Activated naive CD8-positive, alpha-beta T cell treated with anti-CD3 and anti-CD28 coated beads for 36 hours (primary cell): ENCODE measurements around the gene NKX1-1. TPM values are rescaled to one million over a fixed set of nuclear protein-coding genes. Genes with fewer than 3 reads are reported as not detected.
"Not testable (repeated sequence)": the region's sequence is repeated elsewhere in the genome, so short reads cannot be mapped to it uniquely, and the experiment has no call there.

Experiments
- DNase-seq: peaks from one replicate; pipeline ENCODE4 v3.0.0; 2021
- H3K27ac Mint-ChIP-seq: one replicate; pipeline ENCODE4 v1.8.0; 2022; ENCODE audit warnings: mild to moderate bottlenecking, moderate library complexity, mixed read lengths
- H3K27me3 Mint-ChIP-seq: one replicate; pipeline ENCODE4 v1.8.0; 2022; ENCODE audit warnings: mild to moderate bottlenecking, mixed read lengths
- H3K36me3 Mint-ChIP-seq: one replicate; pipeline ENCODE4 v1.8.0; 2021; ENCODE audit warnings: mild to moderate bottlenecking, mixed read lengths
- H3K4me1 Mint-ChIP-seq: one replicate; pipeline ENCODE4 v1.8.0; 2021; ENCODE audit warnings: mixed read lengths
- H3K4me3 Mint-ChIP-seq: one replicate; pipeline ENCODE4 v1.8.0; 2022; ENCODE audit warnings: mild to moderate bottlenecking, moderate library complexity, mixed read lengths
- H3K9me3 Mint-ChIP-seq: one replicate; pipeline ENCODE4 v1.8.0; 2022; ENCODE audit warnings: mixed read lengths
- total RNA-seq, 2 experiments: library from RNA; stranded (reverse); gene quantifications; one replicate each; pipeline ENCODE4 v1.2.3, GENCODE V29; 2021

NKX1-1 gene
- total RNA-seq: not detected

GRCh38 chr4:1406394-1406980 lies at the start of gene NKX1-1:
Gene NKX1-1 (minus strand): TSS chr4:1406442. CDS start chr4:1406442, 0 bp downstream.
- no peaks in the 10 kb centered on the region for H3K36me3 Mint-ChIP-seq
- H3K27me3 Mint-ChIP-seq: peaks cover 75% of the 10 kb centered on the region
- H3K9me3 Mint-ChIP-seq: no peaks in the 10 kb centered on the region
- H3K27ac Mint-ChIP-seq: peak within 1 kb of the TSS; percentile 29
- no peak within 1 kb of the TSS for H3K4me3 Mint-ChIP-seq
- no peak for DNase-seq
- H3K4me1 Mint-ChIP-seq: no peaks in the 10 kb centered on the region

- H3K4me1 Mint-ChIP-seq: no peaks in the 10 kb centered on the region
- H3K27ac Mint-ChIP-seq: no peak overlapping the region
- H3K9me3 Mint-ChIP-seq: peaks cover 18% of the 10 kb centered on the region
- H3K4me3 Mint-ChIP-seq: no peak overlapping the region
- DNase-seq: no peak
- H3K27me3 Mint-ChIP-seq: peaks cover 4% of the 10 kb centered on the region
- H3K36me3 Mint-ChIP-seq: no peaks in the 10 kb centered on the region
Observed at GRCh38 chr4:1453731-1454130, 47.5 kb upstream of the NKX1-1 start.

- no peak for DNase-seq
- H3K27ac Mint-ChIP-seq: no peak overlapping the region
- no peaks in the 10 kb centered on the region for H3K36me3 Mint-ChIP-seq
- H3K27me3 Mint-ChIP-seq: peaks cover 4% of the 10 kb centered on the region
- no peak overlapping the region for H3K4me3 Mint-ChIP-seq
- no peaks in the 10 kb centered on the region for H3K4me1 Mint-ChIP-seq
- peaks cover 18% of the 10 kb centered on the region for H3K9me3 Mint-ChIP-seq
Observed at GRCh38 chr4:1452431-1453051, 46.3 kb upstream of the NKX1-1 start.

- peaks cover 17% of the 10 kb centered on the region for H3K9me3 Mint-ChIP-seq
Observed at GRCh38 chr4:1451752-1452122, 45.5 kb upstream of the NKX1-1 start.

GRCh38 chr4:1451106-1451751 lies 45.0 kb upstream of the NKX1-1 start:
- Mint-ChIP-seq H3K27ac (no peak overlapping the region), H3K4me1 (no peaks in the 10 kb centered on the region), H3K36me3 (no peaks in the 10 kb centered on the region), H3K9me3 (peaks cover 16% of the 10 kb centered on the region), H3K4me3 (no peak overlapping the region), H3K27me3 (no peaks in the 10 kb centered on the region)
- DNase-seq: no peak

More at GRCh38 chr4:1451752-1452122, 45.5 kb upstream of the NKX1-1 start:
- no peak for DNase-seq
- H3K36me3 Mint-ChIP-seq: no peaks in the 10 kb centered on the region
- peaks cover under 1% of the 10 kb centered on the region for H3K27me3 Mint-ChIP-seq
- H3K4me3 Mint-ChIP-seq: no peak overlapping the region
- no peaks in the 10 kb centered on the region for H3K4me1 Mint-ChIP-seq
- H3K27ac Mint-ChIP-seq: no peak overlapping the region

- H3K4me3 Mint-ChIP-seq: no peak overlapping the region
- no peaks in the 10 kb centered on the region for H3K4me1 Mint-ChIP-seq
Observed at GRCh38 chr4:1449833-1450741, 43.8 kb upstream of the NKX1-1 start.

GRCh38 chr4:1449475-1449832 lies 43.2 kb upstream of the NKX1-1 start:
- no peak overlapping the region for H3K27ac Mint-ChIP-seq
- peaks cover 16% of the 10 kb centered on the region for H3K9me3 Mint-ChIP-seq
- no peak overlapping the region for H3K4me3 Mint-ChIP-seq
- no peaks in the 10 kb centered on the region for H3K27me3 Mint-ChIP-seq
- no peaks in the 10 kb centered on the region for H3K4me1 Mint-ChIP-seq
- DNase-seq: no peak
- H3K36me3 Mint-ChIP-seq: no peaks in the 10 kb centered on the region

More at GRCh38 chr4:1449833-1450741, 43.8 kb upstream of the NKX1-1 start:
- H3K27ac Mint-ChIP-seq: no peak overlapping the region
- H3K9me3 Mint-ChIP-seq: peaks cover 16% of the 10 kb centered on the region
- H3K27me3 Mint-ChIP-seq: no peaks in the 10 kb centered on the region
- H3K36me3 Mint-ChIP-seq: no peaks in the 10 kb centered on the region
- no peak for DNase-seq

- H3K27me3 Mint-ChIP-seq: no peaks in the 10 kb centered on the region
- H3K36me3 Mint-ChIP-seq: no peaks in the 10 kb centered on the region
- no peak overlapping the region for H3K27ac Mint-ChIP-seq
- DNase-seq: no peak
- no peaks in the 10 kb centered on the region for H3K4me1 Mint-ChIP-seq
- no peak overlapping the region for H3K4me3 Mint-ChIP-seq
- H3K9me3 Mint-ChIP-seq: peaks cover 14% of the 10 kb centered on the region
Observed at GRCh38 chr4:1448589-1449420, 42.6 kb upstream of the NKX1-1 start.

- peaks cover 6% of the 10 kb centered on the region for H3K9me3 Mint-ChIP-seq
- no peak overlapping the region for H3K4me3 Mint-ChIP-seq
- no peak for DNase-seq
- no peaks in the 10 kb centered on the region for H3K4me1 Mint-ChIP-seq
- H3K36me3 Mint-ChIP-seq: no peaks in the 10 kb centered on the region
- H3K27ac Mint-ChIP-seq: no peak overlapping the region
- peaks cover 5% of the 10 kb centered on the region for H3K27me3 Mint-ChIP-seq
Observed at GRCh38 chr4:1447676-1448588, 41.7 kb upstream of the NKX1-1 start.

GRCh38 chr4:1446502-1447386 lies 40.5 kb upstream of the NKX1-1 start:
- H3K4me3 Mint-ChIP-seq: no peak overlapping the region
- H3K27ac Mint-ChIP-seq: no peak overlapping the region
- DNase-seq: no peak
- no peaks in the 10 kb centered on the region for H3K9me3 Mint-ChIP-seq
- peaks cover 5% of the 10 kb centered on the region for H3K27me3 Mint-ChIP-seq
- no peaks in the 10 kb centered on the region for H3K4me1 Mint-ChIP-seq
- H3K36me3 Mint-ChIP-seq: no peaks in the 10 kb centered on the region

- no peaks in the 10 kb centered on the region for H3K9me3 Mint-ChIP-seq
- peaks cover 5% of the 10 kb centered on the region for H3K27me3 Mint-ChIP-seq
- H3K36me3 Mint-ChIP-seq: no peaks in the 10 kb centered on the region
- no peak for DNase-seq
- no peaks in the 10 kb centered on the region for H3K4me1 Mint-ChIP-seq
- H3K4me3 Mint-ChIP-seq: no peak overlapping the region
- H3K27ac Mint-ChIP-seq: no peak overlapping the region
Observed at GRCh38 chr4:1445716-1446445, 39.6 kb upstream of the NKX1-1 start.

- DNase-seq, H3K4me3 Mint-ChIP-seq, H3K36me3 Mint-ChIP-seq, H3K9me3 Mint-ChIP-seq, H3K4me1 Mint-ChIP-seq, H3K27me3 Mint-ChIP-seq, H3K27ac Mint-ChIP-seq: not testable (repeated sequence)
Observed at GRCh38 chr4:1443688-1444172, 37.5 kb upstream of the NKX1-1 start.
